Bronchial epithelial cell (primary cell): ENCODE results near the gene ACACB. TPM values are rescaled to one million over a fixed set of nuclear protein-coding genes. Genes with fewer than 3 reads are reported as not detected.

Experiments used
- DNase-seq: peaks from one replicate; pipeline ENCODE4 v3.0.0-alpha.2; 2010; ENCODE audit warnings: low read depth
- FAIRE-seq: peaks from 2 replicates; lab custom pipeline; 2011; peaks lifted over from hg19 to GRCh38; lab: Jason Lieb, UNC
- H3K27me3 ChIP-seq: 2 replicates; pipeline ENCODE4 v1.5.1; 2011; ENCODE audit warnings: low read length; ENCODE audit not compliant: control insufficient read depth, insufficient read depth
- H3K36me3 ChIP-seq: 2 replicates; pipeline ENCODE4 v1.5.1; 2011; ENCODE audit warnings: low read length; ENCODE audit not compliant: control insufficient read depth, insufficient read depth
- H3K4me3 ChIP-seq: 2 replicates; pipeline ENCODE4 v1.5.1; 2011; ENCODE audit warnings: mild to moderate bottlenecking, low read depth, low read length, control low read depth
- total RNA-seq: library from RNA; depleted of rRNA; stranded (reverse); fragments of >200 nt; gene quantifications from 2 replicates; pipeline ENCODE4 v1.2.1, GENCODE V29; 2014
- TF ChIP-seq, protein P1 (sequence below): IDR thresholded peaks from 2 replicates; pipeline ENCODE4 v1.5.1; 2011; ENCODE audit warnings: mild to moderate bottlenecking, moderate library complexity, low read length, control low read depth, inconsistent platforms; ENCODE audit not compliant: insufficient read depth, severe bottlenecking

Gene ACACB
- total RNA-seq, 1 donor from 2014 or later = 0.79 TPM

DNA sequence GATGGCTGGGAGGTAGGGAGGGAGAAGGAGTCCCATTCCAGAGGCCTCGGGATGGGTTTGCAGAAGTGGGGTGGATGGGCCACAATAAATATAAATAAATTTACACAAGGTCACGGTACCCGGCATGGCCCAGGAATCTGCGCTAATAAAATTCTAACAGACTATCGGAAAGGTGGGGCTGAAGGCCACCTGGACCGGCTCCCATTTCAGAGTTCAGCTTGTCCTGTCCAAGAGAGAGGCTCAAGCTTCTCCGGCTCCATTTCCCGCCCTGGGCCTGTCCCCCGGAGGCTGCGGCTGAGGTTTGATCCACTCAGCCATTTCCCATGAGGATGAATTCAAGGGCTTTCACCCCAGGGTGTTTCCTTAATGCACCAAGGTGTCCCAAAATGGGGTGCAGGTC is 162.5 kb downstream of the ACACB start:
- H3K27me3 ChIP-seq = no peaks in the 10 kb centered on the region
- DNase-seq = no peak
- H3K36me3 ChIP-seq = no peaks in the 10 kb centered on the region
- no peak for FAIRE-seq
- no peak overlapping the region for H3K4me3 ChIP-seq
- TF ChIP-seq, protein P1, sequence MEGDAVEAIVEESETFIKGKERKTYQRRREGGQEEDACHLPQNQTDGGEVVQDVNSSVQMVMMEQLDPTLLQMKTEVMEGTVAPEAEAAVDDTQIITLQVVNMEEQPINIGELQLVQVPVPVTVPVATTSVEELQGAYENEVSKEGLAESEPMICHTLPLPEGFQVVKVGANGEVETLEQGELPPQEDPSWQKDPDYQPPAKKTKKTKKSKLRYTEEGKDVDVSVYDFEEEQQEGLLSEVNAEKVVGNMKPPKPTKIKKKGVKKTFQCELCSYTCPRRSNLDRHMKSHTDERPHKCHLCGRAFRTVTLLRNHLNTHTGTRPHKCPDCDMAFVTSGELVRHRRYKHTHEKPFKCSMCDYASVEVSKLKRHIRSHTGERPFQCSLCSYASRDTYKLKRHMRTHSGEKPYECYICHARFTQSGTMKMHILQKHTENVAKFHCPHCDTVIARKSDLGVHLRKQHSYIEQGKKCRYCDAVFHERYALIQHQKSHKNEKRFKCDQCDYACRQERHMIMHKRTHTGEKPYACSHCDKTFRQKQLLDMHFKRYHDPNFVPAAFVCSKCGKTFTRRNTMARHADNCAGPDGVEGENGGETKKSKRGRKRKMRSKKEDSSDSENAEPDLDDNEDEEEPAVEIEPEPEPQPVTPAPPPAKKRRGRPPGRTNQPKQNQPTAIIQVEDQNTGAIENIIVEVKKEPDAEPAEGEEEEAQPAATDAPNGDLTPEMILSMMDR = no peak

DNA sequence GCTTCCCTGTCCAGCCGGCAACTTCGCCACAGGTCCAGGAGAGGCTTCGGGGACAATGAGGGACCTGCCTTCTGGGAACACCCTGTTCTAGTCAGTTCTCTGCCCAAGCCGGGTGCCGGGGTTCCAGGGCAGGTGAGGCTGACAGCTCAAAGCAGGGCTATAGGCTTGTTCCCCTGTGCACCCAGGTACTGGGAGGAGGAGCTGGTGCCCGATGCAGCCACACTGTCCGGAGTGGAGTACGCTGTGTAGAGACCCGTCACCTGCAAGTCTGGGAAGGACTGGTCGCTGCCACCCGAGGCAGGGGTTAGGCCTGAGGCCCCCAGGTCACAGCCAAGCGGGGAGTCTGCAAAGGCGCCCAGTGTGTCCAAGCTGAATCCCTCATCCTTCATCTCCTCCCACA is 163.1 kb downstream of the ACACB start:
- H3K27me3 ChIP-seq = no peaks in the 10 kb centered on the region
- no peaks in the 10 kb centered on the region for H3K36me3 ChIP-seq
- TF ChIP-seq, protein P1 = no peak
- FAIRE-seq (no peak), DNase-seq (no peak)
- H3K4me3 ChIP-seq = no peak overlapping the region

DNA sequence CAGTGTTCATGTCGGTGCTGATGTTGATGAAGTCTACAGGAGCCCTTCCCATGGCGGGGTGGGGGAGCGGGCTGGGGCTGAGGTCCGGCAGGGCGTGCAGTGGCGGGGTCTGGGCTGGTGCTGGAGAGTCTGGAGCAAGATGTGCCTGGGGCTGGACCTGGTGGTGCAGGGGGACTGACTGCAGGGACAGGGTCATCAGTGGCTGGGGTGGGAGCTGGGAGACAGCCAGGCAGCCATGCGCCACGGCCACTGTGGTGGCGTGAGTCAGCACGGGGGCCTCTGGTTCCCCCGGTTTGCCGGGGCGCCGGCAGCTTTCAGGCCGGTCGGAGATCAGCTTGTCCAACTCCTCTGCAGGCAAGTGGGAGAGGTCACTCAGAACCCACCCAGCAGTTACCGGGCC is 165.1 kb downstream of the ACACB start:
- H3K4me3 ChIP-seq = no peak overlapping the region
- DNase-seq (no peak), FAIRE-seq (no peak)
- TF ChIP-seq, protein P1 = no peak
- H3K27me3 ChIP-seq = no peaks in the 10 kb centered on the region
- H3K36me3 ChIP-seq = no peaks in the 10 kb centered on the region

DNA sequence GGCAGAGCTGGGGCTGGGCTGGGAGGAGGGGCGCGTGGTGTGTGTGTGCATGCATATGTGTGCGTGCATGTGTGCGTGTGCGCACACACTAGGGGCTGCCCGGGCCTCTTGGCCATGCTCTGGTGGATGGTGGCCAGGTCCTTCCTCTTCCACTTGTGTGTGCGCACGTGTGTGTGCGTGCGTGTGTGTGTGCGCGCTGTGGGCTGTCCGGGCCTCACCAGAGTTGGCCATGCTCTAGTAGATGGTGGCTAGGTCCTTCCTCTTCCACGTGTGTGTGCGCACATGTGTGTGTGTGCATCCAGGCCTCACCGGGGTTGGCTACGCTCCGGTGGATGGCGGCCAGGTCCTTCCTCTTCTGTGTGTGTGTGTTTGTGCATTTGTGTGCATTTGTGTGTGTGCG is 168.0 kb downstream of the ACACB start:
- FAIRE-seq (no peak), DNase-seq (no peak)
- H3K4me3 ChIP-seq = no peak overlapping the region

DNA sequence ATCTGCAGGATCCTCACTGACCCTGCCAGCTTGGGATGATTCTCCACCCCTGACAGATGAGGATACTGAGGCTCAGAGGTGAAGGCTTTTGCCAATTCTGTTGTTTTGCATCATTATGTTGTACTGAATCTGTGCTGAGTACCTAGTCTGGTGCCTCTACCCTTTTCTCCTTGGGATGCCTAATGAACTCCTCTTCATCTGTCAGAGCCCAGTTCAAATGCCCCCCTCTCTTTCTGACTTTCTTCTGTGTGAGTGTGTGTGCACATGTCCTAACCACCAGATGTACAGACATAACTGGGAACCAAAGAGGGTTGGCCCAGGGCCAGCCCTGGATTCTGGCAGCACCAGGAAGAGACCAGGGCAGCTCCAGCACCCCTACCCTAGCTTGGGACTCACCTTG is 169.9 kb downstream of the ACACB start:
- Histone ChIP-seq H3K4me3 (no peak overlapping the region), H3K36me3 (no peaks in the 10 kb centered on the region), H3K27me3 (peaks cover 5% of the 10 kb centered on the region)
- TF ChIP-seq, protein P1 = no peak
- DNase-seq (no peak), FAIRE-seq (no peak)

More for the DNA sequence above, 168.0 kb downstream of the ACACB start:
- Histone ChIP-seq H3K36me3 (no peaks in the 10 kb centered on the region), H3K27me3 (no peaks in the 10 kb centered on the region)
- TF ChIP-seq, protein P1 = no peak

DNA sequence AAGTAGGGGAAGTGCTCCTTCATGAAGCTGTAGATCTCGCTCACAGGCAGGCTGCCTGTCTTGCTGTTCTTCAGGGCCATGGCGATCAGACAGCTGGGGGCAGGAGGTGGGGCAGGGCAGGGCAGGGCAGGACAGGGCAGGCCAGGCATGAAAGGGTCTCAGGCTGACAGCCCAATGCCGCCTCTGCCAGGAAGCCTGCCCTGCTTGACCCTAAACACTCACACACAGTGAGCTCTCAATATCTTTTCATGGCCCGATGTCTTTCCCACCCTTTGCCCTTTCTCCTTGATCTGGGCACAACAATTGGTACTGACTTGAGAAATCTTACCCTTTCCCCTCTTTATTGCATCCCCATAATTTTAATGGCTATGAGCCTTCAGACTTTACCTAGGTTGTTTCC is 170.3 kb downstream of the ACACB start:
- no peak for DNase-seq
- Histone ChIP-seq H3K4me3 (no peak overlapping the region), H3K27me3 (peaks cover 5% of the 10 kb centered on the region), H3K36me3 (no peaks in the 10 kb centered on the region)
- FAIRE-seq = no peak
- TF ChIP-seq, protein P1 = no peak
